Endothelial cell of umbilical vein (primary cell): ENCODE measurements around the gene PRR3. TPM values are rescaled to one million over a fixed set of nuclear protein-coding genes. Genes with fewer than 3 reads are reported as not detected.

Experiments
- BruUV-seq: library from RNA; stranded (reverse); fragments of 400-500 nt; replicated peaks from 2 replicates; lab custom pipeline; 2021; lab: Mats Ljungman, UMichigan
- CTCF ChIA-PET: fragments of 300-600, 350-600 bp; sonication (Branson Sonifier 250); formaldehyde crosslinking; loops from one replicate; lab custom pipeline; 2021; ENCODE audit warnings: antibody characterized with exemption, inconsistent platforms; lab: Charles Lee
- POLR2A ChIA-PET: fragments of 300-600, 350-600 bp; sonication (Branson Sonifier 250); formaldehyde crosslinking; loops from one replicate; lab custom pipeline; 2021; ENCODE audit warnings: antibody characterized with exemption, inconsistent platforms; lab: Charles Lee
- DNase-seq: peaks from one replicate; pipeline ENCODE4 v3.0.0-alpha.2; 2011; ENCODE audit warnings: low read depth, low spot score
- FAIRE-seq: peaks from 2 replicates; lab custom pipeline; 2011; peaks lifted over from hg19 to GRCh38; lab: Jason Lieb, UNC
- H2AFZ ChIP-seq: 2 replicates; pipeline ENCODE4 v1.6.0; 2012; ENCODE audit warnings: low read depth, low read length, control low read depth, inconsistent platforms
- H3K27ac ChIP-seq: 2 replicates; pipeline ENCODE4 v1.5.1; 2011; ENCODE audit warnings: low read depth, mild to moderate bottlenecking, control low read depth, low read length, moderate library complexity; ENCODE audit not compliant: insufficient read depth
- H3K27me3 ChIP-seq, 2 experiments: 2 replicates each; pipeline versions ENCODE4 v1.6.0 to v1.6.1; 2011; ENCODE audit warnings: low read length in 2 of 2, mixed read lengths in 1 of 2; ENCODE audit not compliant: control insufficient read depth in 2 of 2, insufficient read depth in 2 of 2
- H3K36me3 ChIP-seq, 2 experiments: 2 replicates in 1 of 2; 3 replicates in 1 of 2; pipeline ENCODE4 v1.5.1; 2011; ENCODE audit warnings: low read length in 2 of 2, mild to moderate bottlenecking in 1 of 2, moderate library complexity in 1 of 2; ENCODE audit not compliant: control insufficient read depth in 2 of 2, insufficient read depth in 2 of 2; ENCODE audit errors: extremely low read depth in 1 of 2
- H3K4me1 ChIP-seq: 3 replicates; pipeline ENCODE4 v1.5.1; 2011; ENCODE audit warnings: mild to moderate bottlenecking, low read length; ENCODE audit not compliant: control insufficient read depth, insufficient read depth; ENCODE audit errors: extremely low read depth
- H3K4me2 ChIP-seq: 2 replicates; pipeline ENCODE4 v1.6.1; 2011; ENCODE audit warnings: low read length, control low read depth, mixed read lengths; ENCODE audit not compliant: insufficient read depth
- H3K4me3 ChIP-seq, 3 experiments: fragments of 200-600 bp in 1 of 3; sonication (generic), shearing (Covaris generic) in 1 of 3; replicated peaks in 1 of 3; 2 replicates each; pipeline ENCODE4 v1.5.1; 2011 to 2016; ENCODE audit warnings: control low read depth in 3 of 3, low read length in 3 of 3, mild to moderate bottlenecking in 2 of 3, inconsistent platforms in 1 of 3, low read depth in 1 of 3, moderate library complexity in 1 of 3; ENCODE audit not compliant: insufficient read depth in 1 of 3
- H3K79me2 ChIP-seq: 2 replicates; pipeline ENCODE4 v1.6.0; 2012; ENCODE audit warnings: low read length, inconsistent platforms; ENCODE audit not compliant: control insufficient read depth, insufficient read depth
- H3K9ac ChIP-seq: replicated peaks from 2 replicates; pipeline ENCODE3; 2011; ENCODE audit warnings: low read length, control low read depth; ENCODE audit not compliant: insufficient read depth; ENCODE audit errors: extremely low read depth
- H3K9me1 ChIP-seq: replicated peaks from 3 replicates; pipeline ENCODE4 v1.6.0; 2011; ENCODE audit warnings: mild to moderate bottlenecking, low read length; ENCODE audit not compliant: control insufficient read depth, insufficient read depth; ENCODE audit errors: extremely low read depth
- H3K9me3 ChIP-seq: replicated peaks from 2 replicates; pipeline ENCODE4 v1.5.1; 2012; ENCODE audit warnings: low read length, inconsistent platforms; ENCODE audit not compliant: control insufficient read depth, insufficient read depth
- H4K20me1 ChIP-seq: replicated peaks from 2 replicates; pipeline ENCODE3; 2011; ENCODE audit warnings: mild to moderate bottlenecking, low read length; ENCODE audit not compliant: control insufficient read depth, insufficient read depth; ENCODE audit errors: extremely low read depth
- CTCF ChIP-seq, 2 donors: IDR thresholded peaks; 1 replicate in 1 of 2; 2 replicates in 1 of 2; pipeline ENCODE4 v1.5.1; 2011; ENCODE audit warnings: low read length in 2 of 2, mild to moderate bottlenecking in 2 of 2, moderate library complexity in 2 of 2, control low read depth in 1 of 2, inconsistent platforms in 1 of 2, low read depth in 1 of 2; ENCODE audit not compliant: insufficient read depth in 1 of 2; ENCODE audit errors: extremely low read depth in 1 of 2
- EZH2 ChIP-seq: IDR thresholded peaks from 2 replicates; pipeline ENCODE4 v1.6.1; 2012; ENCODE audit warnings: borderline replicate concordance, low read depth, mild to moderate bottlenecking, moderate library complexity, low read length, inconsistent platforms; ENCODE audit not compliant: severe bottlenecking
- GATA2 ChIP-seq: IDR thresholded peaks from 2 replicates; pipeline ENCODE4 v1.7.0; 2011; ENCODE audit warnings: low read depth, mild to moderate bottlenecking, moderate library complexity, mixed read lengths, low read length; ENCODE audit not compliant: insufficient read length, insufficient read depth
- MYC ChIP-seq: IDR thresholded peaks from one replicate; pipeline ENCODE4 v1.6.1; 2011; ENCODE audit warnings: mild to moderate bottlenecking, low read depth, low read length
- POLR2A ChIP-seq: IDR thresholded peaks from 2 replicates; pipeline ENCODE4 v1.6.1; 2012; ENCODE audit warnings: low read depth, mild to moderate bottlenecking, control low read depth, low read length
- POLR2AphosphoS5 ChIP-seq: IDR thresholded peaks from 2 replicates; pipeline ENCODE4 v1.6.1; 2012; ENCODE audit warnings: low read depth, mild to moderate bottlenecking, control low read depth, low read length, moderate library complexity; ENCODE audit not compliant: insufficient read depth
- dilution Hi-C: fragments of 300-500 bp; cut with MboI; formaldehyde crosslinking; loops from one replicate; pipeline ENCODE4 v1.15.0; 2019; ENCODE audit warnings: low sequenced_read_pairs; ENCODE audit not compliant: extremely low pct_ligation_motif_present
- intact Hi-C: fragments of 100-400 bp; cut with micrococcal nuclease; formaldehyde crosslinking; loops from one replicate; pipeline ENCODE4 v1.10.0; 2022
- polyA plus RNA-seq, 4 experiments: library from polyadenylated mRNA; depleted of rRNA in 3 of 4; stranded (reverse) in 3 of 4; unstranded in 1 of 4; fragments of >200 nt; gene quantifications; 2 replicates each; pipeline versions ENCODE4 v1.2.1 to v1.2.3, GENCODE V29; 2011 to 2012; ENCODE audit warnings: missing spikeins in 1 of 4
- total RNA-seq: library from RNA; stranded (reverse); gene quantifications from 2 replicates; pipeline ENCODE4 v1.2.3, GENCODE V29; 2021

Gene PRR3
- total and polyA plus RNA-seq, 2 donors (not counting 3 experiments of a cell fraction or from before 2014, with no cell fraction given), result 10.6 to 22.3 TPM

GRCh38 chr6:30541515-30542403, 15.3 kb upstream of the PRR3 start:
- Histone ChIP-seq H3K4me3 (peak overlapping the region; percentile 18 to 47 (median 21)), H3K9me1 (no peaks in the 10 kb centered on the region), H4K20me1 (no peaks in the 10 kb centered on the region), H3K36me3 (peaks cover 0 to 5% of the 10 kb centered on the region in 2 experiments), H2AFZ (peak overlapping the region; percentile 78), H3K9me3 (no peaks in the 10 kb centered on the region), H3K9ac (peak overlapping the region; percentile 3), H3K27me3 (no peaks in the 10 kb centered on the region), H3K4me2 (peak overlapping the region; percentile 92), H3K27ac (peak overlapping the region; percentile 81), H3K79me2 (no peaks in the 10 kb centered on the region), H3K4me1 (peaks cover 29% of the 10 kb centered on the region)
- ChIA-PET CTCF (interaction anchor here (0.5 to 13.7 kb wide), 37 partner anchors 9 to 1365 kb away, joined by 3 to 522 read pairs (median 6); partner anchors contain the start of genes ABCF1, DHX16, GNL1 and PRR3), POLR2A (interaction anchor here (0.6 to 2.5 kb wide), 3 partner anchors 11 to 51 kb away, joined by 3 to 9 read pairs (median 5); no protein-coding TSS in a partner anchor)
- DNase-seq (peak; percentile 91), FAIRE-seq (peak; percentile 98)
- dilution Hi-C loops (no loop called here), intact Hi-C loops (loop anchor here (1.0 to 5.0 kb wide), 7 partner anchors 25 to 546 kb away; partner anchors contain the start of genes ABCF1 and DHX16)
- TF ChIP-seq CTCF (IDR thresholded peaks at IDR 0.05; ENCODE audit: extremely low read depth in 1 of 2, insufficient read depth in 1 of 2, low read depth in 1 of 2, low read length in 2 of 2) (peak; percentile 96 to 99), POLR2A (peak; percentile 55), POLR2AphosphoS5 (peak; percentile 40), GATA2 (no peak), EZH2 (no peak), MYC (peak; percentile 39)
- TSS peak; percentile 7 for BruUV-seq
